HepG2 (cell line): ENCODE data around the gene SLC26A2. TPM values are rescaled to one million over a fixed set of nuclear protein-coding genes. Genes with fewer than 3 reads are reported as not detected.
A peak's percentile ranks its signal among the peaks of the same experiment; 100 is the strongest.

Experiments
- ATAC-seq: fragments of 200-7000 bp; cut with Tn5 transposase; 3 replicates; pipeline ENCODE4 v1.9.1; 2020; ENCODE audit warnings: mild to moderate bottlenecking, moderate library complexity
- BruUV-seq: library from RNA; stranded (reverse); fragments of 400-500 nt; replicated peaks from 2 replicates; lab custom pipeline; 2021; lab: Mats Ljungman, UMichigan
- CTCF ChIA-PET: fragments of 300-600 bp; formaldehyde crosslinking; extraction: SDS; loops from one replicate; lab custom pipeline; 2021; ENCODE audit warnings: low total read pairs, inconsistent platforms, low intra/inter-chr PET ratio; lab: Yijun Ruan, JAX
- POLR2A ChIA-PET: fragments of 350-600 bp; sonication (Branson Sonifier 250); formaldehyde crosslinking; loops from one replicate; lab custom pipeline; 2020; ENCODE audit warnings: antibody characterized with exemption, inconsistent platforms; lab: Yijun Ruan, JAX
- DNase-seq: peaks from one replicate; pipeline ENCODE4 v3.0.0-alpha.2; 2015; ENCODE audit warnings: low spot score
- FAIRE-seq: peaks from 3 replicates; lab custom pipeline; 2011; peaks lifted over from hg19 to GRCh38; lab: Jason Lieb, UNC
- H2AFZ ChIP-seq: one replicate; pipeline ENCODE4 v1.6.1; 2011; ENCODE audit warnings: low read length, inconsistent platforms
- H3K27ac ChIP-seq: fragments of 300-600 bp; 3 replicates; pipeline ENCODE4 v1.8.0; 2011; ENCODE audit warnings: mixed run types, mild to moderate bottlenecking, mixed read lengths, low read length, inconsistent platforms; ENCODE audit not compliant: insufficient read depth; ENCODE audit errors: extremely low read length
- H3K27me3 ChIP-seq, 2 experiments: fragments of 200-600 bp in 1 of 2; 2 replicates in 1 of 2; 3 replicates in 1 of 2; pipeline versions ENCODE4 v1.6.0 to v1.8.0; 2011; ENCODE audit warnings: low read length in 2 of 2, mild to moderate bottlenecking in 2 of 2, moderate library complexity in 2 of 2, inconsistent platforms in 1 of 2; ENCODE audit not compliant: insufficient read depth in 2 of 2, control insufficient read depth in 1 of 2
- H3K36me3 ChIP-seq, 2 experiments: fragments of 200-600 bp in 1 of 2; replicated peaks in 1 of 2; 2 replicates in 1 of 2; 3 replicates in 1 of 2; pipeline versions ENCODE4 v1.5.1 to v1.8.0; 2011; ENCODE audit warnings: low read length in 2 of 2, inconsistent platforms in 1 of 2; ENCODE audit not compliant: insufficient read depth in 2 of 2, control insufficient read depth in 1 of 2
- H3K4me1 ChIP-seq: 2 replicates; pipeline ENCODE4 v1.5.1; 2012; ENCODE audit warnings: low read length, inconsistent platforms; ENCODE audit not compliant: insufficient read depth
- H3K4me2 ChIP-seq: 2 replicates; pipeline ENCODE4 v1.6.0; 2011; ENCODE audit warnings: low read depth, low read length, inconsistent platforms
- H3K4me3 ChIP-seq, 3 experiments: fragments of 200-600 bp in 1 of 3; sonication (generic), shearing (Covaris generic) in 1 of 3; replicated peaks in 1 of 3; 2 replicates each; pipeline ENCODE4 v1.5.1; 2011 to 2016; ENCODE audit warnings: low read length in 3 of 3, inconsistent platforms in 2 of 3, low read depth in 2 of 3, mild to moderate bottlenecking in 2 of 3, control low read depth in 1 of 3, mixed read lengths in 1 of 3; ENCODE audit not compliant: insufficient read depth in 1 of 3
- H3K79me2 ChIP-seq: one replicate; pipeline ENCODE4 v1.6.1; 2011; ENCODE audit warnings: low read length, inconsistent platforms; ENCODE audit not compliant: insufficient read depth
- H3K9ac ChIP-seq: 2 replicates; pipeline ENCODE4 v1.6.0; 2011; ENCODE audit warnings: mild to moderate bottlenecking, low read depth, low read length, inconsistent platforms; ENCODE audit not compliant: insufficient read depth
- H3K9me3 ChIP-seq: 2 replicates; pipeline ENCODE4 v1.5.1; 2012; ENCODE audit warnings: mild to moderate bottlenecking, low read length
- H4K20me1 ChIP-seq: 2 replicates; pipeline ENCODE4 v1.6.0; 2011; ENCODE audit warnings: inconsistent platforms, mild to moderate bottlenecking, low read length, moderate library complexity; ENCODE audit not compliant: insufficient read depth
- BRD4 ChIP-seq: sonication (generic); formaldehyde crosslinking; IDR thresholded peaks from 2 replicates; pipeline ENCODE4 v1.4.0; 2020; ENCODE audit warnings: missing genetic modification reagents
- FOSL2 ChIP-seq: sonication (generic); formaldehyde crosslinking; IDR thresholded peaks from 2 replicates; pipeline ENCODE4 v1.4.0; 2020; ENCODE audit warnings: missing genetic modification reagents
- FOXP4 ChIP-seq: sonication (generic); formaldehyde crosslinking; IDR thresholded peaks from 2 replicates; pipeline ENCODE4 v1.4.0; 2020; ENCODE audit warnings: missing genetic modification reagents
- LBX2 ChIP-seq: sonication (generic); formaldehyde crosslinking; IDR thresholded peaks from 2 replicates; pipeline ENCODE4 v1.5.0; 2020; ENCODE audit warnings: missing genetic modification reagents, mild to moderate bottlenecking, borderline replicate concordance
- PLSCR1 ChIP-seq: sonication (generic); formaldehyde crosslinking; IDR thresholded peaks from 2 replicates; pipeline ENCODE4 v1.5.0; 2020; ENCODE audit warnings: missing genetic modification reagents, mild to moderate bottlenecking, borderline replicate concordance
- ZFY ChIP-seq: sonication (generic); formaldehyde crosslinking; IDR thresholded peaks from 2 replicates; pipeline ENCODE4 v1.4.0; 2020; ENCODE audit warnings: missing genetic modification reagents
- ZKSCAN1 ChIP-seq: fragments of 150-350 bp; IDR thresholded peaks from 2 replicates; pipeline ENCODE4 v1.6.1; 2014; ENCODE audit warnings: low read length
- ZNF234 ChIP-seq: sonication (generic); formaldehyde crosslinking; conservative IDR thresholded peaks from 2 replicates; pipeline ENCODE4 v1.5.1; 2020; ENCODE audit warnings: mild to moderate bottlenecking, missing genetic modification reagents
- ZNF644 ChIP-seq: IDR thresholded peaks from 2 replicates; pipeline ENCODE4 v1.6.1; 2016; ENCODE audit warnings: low read depth
- WGBS: methylation state at CpG from one replicate; pipeline ENCODE4 v1.1.6; 2017; ENCODE audit warnings: low lambda C conversion rate; 5-methylcytosine and 5-hydroxymethylcytosine counted together
- in situ Hi-C: cut with HindIII; loops from 2 replicates; pipeline ENCODE4 v1.10.0; 2017; ENCODE audit warnings: low pct_unique_long_range_greater_than_20kb; ENCODE audit not compliant: extremely low pct_ligation_motif_present
- intact Hi-C: fragments of 100-400 bp; cut with micrococcal nuclease; formaldehyde crosslinking; loops from one replicate; pipeline ENCODE4 v1.10.0; 2022; ENCODE audit not compliant: unreplicated experiment
- polyA plus RNA-seq, 8 experiments: library from polyadenylated mRNA; depleted of rRNA in 3 of 8; stranded (reverse) in 7 of 8; unstranded in 1 of 8; fragments of >200 nt; fragmentation: Illumina TruSeq in 4 of 8; extraction: Trizol in 4 of 8; gene quantifications; 2 replicates each; pipeline versions ENCODE4 v1.2.1 to v1.2.3, GENCODE V29; 2011 to 2016; ENCODE audit warnings: low read depth in 4 of 8, missing spikeins in 1 of 8, mixed read lengths in 1 of 8; ENCODE audit not compliant: insufficient read depth in 1 of 8
- total RNA-seq, 5 experiments: library from RNA; depleted of rRNA; stranded (reverse); fragments of >200 nt; fragmentation: Illumina TruSeq; extraction: Trizol; gene quantifications; 2 replicates each; pipeline ENCODE4 v1.2.3, GENCODE V29; 2016; ENCODE audit warnings: low read depth in 1 of 5

The SLC26A2 gene
- total and polyA plus RNA-seq, 2 of the 13 experiments (the other 11 are each of a cell fraction or from before 2014, with no cell fraction given) = 2.2 to 7.9 TPM

DNA sequence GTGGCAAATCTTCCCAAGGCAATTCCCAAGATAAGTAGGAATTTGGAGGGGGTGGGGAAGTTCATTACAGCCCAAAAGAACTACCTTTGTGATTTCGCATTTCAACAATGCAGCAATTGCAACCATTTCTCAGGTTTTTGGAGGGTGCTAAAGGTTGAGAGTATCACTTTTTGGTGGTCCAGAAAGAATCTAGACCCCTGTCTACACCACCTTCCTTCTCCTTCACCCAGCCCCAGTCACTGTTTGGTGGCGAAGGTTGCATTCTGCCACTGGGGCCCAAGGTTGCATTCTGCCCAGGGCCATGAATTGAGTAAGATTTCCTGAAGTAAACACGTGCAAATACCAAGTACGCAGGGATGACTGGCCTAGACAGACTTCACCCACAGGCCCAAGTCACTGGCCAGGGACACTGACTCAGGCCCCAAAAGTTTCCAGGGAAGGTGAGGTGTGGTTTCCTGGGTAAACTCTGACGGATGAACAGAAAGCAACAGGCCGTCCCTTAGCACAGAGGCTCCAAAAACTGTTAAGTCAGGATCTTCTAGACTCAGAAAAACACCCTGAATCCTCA, 21.7 kb upstream of the SLC26A2 start:
- CTCF ChIA-PET = no interaction called here
- Histone ChIP-seq H3K9me3 (no peaks in the 10 kb centered on the region), H2AFZ (no peak overlapping the region), H3K79me2 (no peaks in the 10 kb centered on the region), H3K4me1 (peaks cover 81% of the 10 kb centered on the region), H3K4me3 (no peak overlapping the region), H3K4me2 (peak overlapping the region; percentile 15; the same call in 1 of the 2 replicates), H3K36me3 (no peaks in the 10 kb centered on the region), H3K9ac (no peak overlapping the region), H3K27ac (no peak overlapping the region), H4K20me1 (no peaks in the 10 kb centered on the region), H3K27me3 (peaks cover 1 to 5% of the 10 kb centered on the region in 2 experiments; a peak in 1 of 5 replicates)
- FAIRE-seq (no peak), DNase-seq (no peak), ATAC-seq (0 out of 3 replicates have a peak, but pooled peaks have one; percentile 17)
- WGBS = 14% methylated on average over 6 of the region's 6 CpGs
- intact Hi-C loops = no loop called here
- in situ Hi-C loops = loop anchor here (10.0 kb wide), 1 partner anchor 56 kb away; no protein-coding TSS in a partner anchor
- POLR2A ChIA-PET = interaction anchor here (1.5 kb wide), 1 partner anchor 21 kb away, joined by 5 read pairs; the partner anchor contains the start of gene SLC26A2
- peak; percentile 13; the same call in 1 of the 2 replicates for TF ChIP-seq FOSL2
- TF ChIP-seq BRD4 (CRISPR knock-in tag) = no peak
- TF ChIP-seq ZFY (CRISPR knock-in tag) = peak; percentile 24; the same call in 1 of the 2 replicates
- TF ChIP-seq ZNF644 (CRISPR knock-in tag) = 0 out of 2 replicates have a peak, but pooled peaks have one; percentile 19
- TF ChIP-seq FOXP4 (CRISPR knock-in tag) = peak; percentile 35; the same call in 1 of the 2 replicates
- no TSS peak for BruUV-seq

DNA sequence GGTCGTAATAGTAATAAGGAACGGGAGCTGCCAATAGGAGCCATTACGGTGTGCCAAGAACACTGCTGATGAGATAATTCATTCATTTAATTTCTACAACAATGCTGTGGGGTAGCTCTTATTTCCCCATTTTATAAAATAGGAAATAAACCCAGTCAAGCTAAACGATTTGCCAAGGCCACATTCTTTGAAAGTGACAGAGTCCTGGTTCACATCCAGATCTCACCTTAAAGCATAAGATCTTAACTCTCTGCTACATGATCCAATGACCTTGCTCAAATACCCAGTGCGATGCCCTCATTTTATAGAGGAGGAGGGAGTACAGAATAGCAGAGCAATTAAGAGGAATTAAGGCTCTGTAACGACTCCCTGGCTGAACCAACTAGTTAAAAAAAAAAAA, 21.0 kb upstream of the SLC26A2 start:
- TF ChIP-seq ZNF234 (CRISPR knock-in tag) (no peak), ZKSCAN1 (no peak), PLSCR1 (CRISPR knock-in tag) (no peak), LBX2 (no peak)
- Histone ChIP-seq H3K27me3 (peaks cover 1 to 4% of the 10 kb centered on the region in 2 experiments; a peak in 1 of 5 replicates), H3K9ac (no peak overlapping the region), H3K4me3 (no peak overlapping the region), H3K4me1 (peaks cover 81% of the 10 kb centered on the region), H3K4me2 (no peak overlapping the region), H2AFZ (no peak overlapping the region), H3K27ac (no peak overlapping the region), H3K9me3 (no peaks in the 10 kb centered on the region), H4K20me1 (no peaks in the 10 kb centered on the region), H3K79me2 (no peaks in the 10 kb centered on the region), H3K36me3 (no peaks in the 10 kb centered on the region)
- POLR2A ChIA-PET = interaction anchor here (1.5 kb wide), 1 partner anchor 20 kb away, joined by 5 read pairs; the partner anchor contains the start of gene SLC26A2
- in situ Hi-C loops = loop anchor here (10.0 kb wide), 1 partner anchor 55 kb away; no protein-coding TSS in a partner anchor
- intact Hi-C loops = no loop called here
- DNase-seq (no peak), ATAC-seq (no peak), FAIRE-seq (no peak)
- WGBS = 60% methylated on average over 6 of the region's 6 CpGs
- CTCF ChIA-PET = no interaction called here
- no TSS peak for BruUV-seq
